H9 (cell line): ENCODE data around the gene DLGAP4. TPM values are rescaled to one million over a fixed set of nuclear protein-coding genes. Genes with fewer than 3 reads are reported as not detected.

ENCODE experiments used
- DNase-seq: peaks from one replicate; pipeline ENCODE4 v3.0.0-alpha.2; 2017
- H2AFZ ChIP-seq: one replicate; pipeline ENCODE4 v1.6.1; 2013; ENCODE audit warnings: mild to moderate bottlenecking, low read length, control low read depth, moderate library complexity
- H2AK5ac ChIP-seq: 2 replicates; pipeline ENCODE4 v1.6.1; 2013; ENCODE audit warnings: low read length, control low read depth, mixed read lengths; ENCODE audit not compliant: insufficient read length
- H2BK120ac ChIP-seq: one replicate; pipeline ENCODE4 v1.6.1; 2013; ENCODE audit warnings: low read depth, mild to moderate bottlenecking, low read length, control low read depth, inconsistent platforms; ENCODE audit not compliant: poor library complexity, severe bottlenecking
- H2BK12ac ChIP-seq: 2 replicates; pipeline ENCODE4 v1.6.1; 2013; ENCODE audit warnings: low read length, control low read depth, mixed read lengths, low read depth; ENCODE audit not compliant: insufficient read length
- H2BK15ac ChIP-seq: 2 replicates; pipeline ENCODE4 v1.6.1; 2013; ENCODE audit warnings: low read depth, low read length, control low read depth
- H2BK20ac ChIP-seq: one replicate; pipeline ENCODE4 v1.6.1; 2013; ENCODE audit warnings: low read depth, mild to moderate bottlenecking, low read length, control low read depth, inconsistent platforms; ENCODE audit not compliant: poor library complexity, severe bottlenecking
- H2BK5ac ChIP-seq: 2 replicates; pipeline ENCODE4 v1.6.1; 2013; ENCODE audit warnings: low read length, control low read depth, mixed read lengths; ENCODE audit not compliant: insufficient read length
- H3K14ac ChIP-seq: 2 replicates; pipeline ENCODE4 v1.6.1; 2013; ENCODE audit warnings: low read length, control low read depth; ENCODE audit not compliant: insufficient read depth
- H3K18ac ChIP-seq: 2 replicates; pipeline ENCODE4 v1.6.1; 2013; ENCODE audit warnings: low read depth, mild to moderate bottlenecking, mixed read lengths, low read length, control low read depth; ENCODE audit not compliant: insufficient read length
- H3K23ac ChIP-seq: 2 replicates; pipeline ENCODE4 v1.6.1; 2013; ENCODE audit warnings: low read length, control low read depth, mixed read lengths, low read depth; ENCODE audit not compliant: insufficient read length
- H3K23me2 ChIP-seq: 2 replicates; pipeline ENCODE4 v1.6.1; 2013; ENCODE audit warnings: low read depth, mild to moderate bottlenecking, mixed read lengths, low read length, control low read depth; ENCODE audit not compliant: insufficient read length, poor library complexity, severe bottlenecking
- H3K27ac ChIP-seq: 2 replicates; pipeline ENCODE4 v1.5.1; 2013; ENCODE audit warnings: low read length, control low read depth, mixed read lengths, low read depth; ENCODE audit not compliant: insufficient read length
- H3K27me3 ChIP-seq: 2 replicates; pipeline ENCODE4 v1.6.1; 2013; ENCODE audit warnings: low read length, control low read depth, inconsistent platforms; ENCODE audit not compliant: insufficient read depth
- H3K4ac ChIP-seq: 2 replicates; pipeline ENCODE4 v1.6.1; 2013; ENCODE audit warnings: low read depth, mild to moderate bottlenecking, control low read depth, inconsistent platforms, low read length, moderate library complexity
- H3K4me1 ChIP-seq: 2 replicates; pipeline ENCODE4 v1.6.1; 2013; ENCODE audit warnings: low read length, control low read depth, inconsistent platforms; ENCODE audit not compliant: insufficient read depth
- H3K4me2 ChIP-seq: 2 replicates; pipeline ENCODE4 v1.6.1; 2013; ENCODE audit warnings: low read length, control low read depth, mixed read lengths; ENCODE audit not compliant: insufficient read length, insufficient read depth
- H3K56ac ChIP-seq: 2 replicates; pipeline ENCODE4 v1.6.1; 2013; ENCODE audit warnings: low read depth, mild to moderate bottlenecking, mixed read lengths, low read length, control low read depth; ENCODE audit not compliant: insufficient read length
- H3K79me1 ChIP-seq: 2 replicates; pipeline ENCODE4 v1.6.1; 2013; ENCODE audit warnings: low read depth, mild to moderate bottlenecking, moderate library complexity, low read length, control low read depth, inconsistent platforms; ENCODE audit not compliant: insufficient read depth, poor library complexity, severe bottlenecking
- H3K79me2 ChIP-seq: 2 replicates; pipeline ENCODE4 v1.6.1; 2013; ENCODE audit warnings: low read length, control low read depth, inconsistent platforms; ENCODE audit not compliant: insufficient read depth
- H3K9ac ChIP-seq: 2 replicates; pipeline ENCODE4 v1.6.1; 2013; ENCODE audit warnings: low read length, control low read depth, mixed read lengths; ENCODE audit not compliant: insufficient read length; ENCODE audit errors: extremely low read depth
- H3K9me3 ChIP-seq: one replicate; pipeline ENCODE4 v1.6.1; 2013; ENCODE audit warnings: low read depth, low read length, inconsistent platforms; ENCODE audit not compliant: control insufficient read depth
- H3T11ph ChIP-seq: one replicate; pipeline ENCODE4 v1.6.1; 2013; ENCODE audit warnings: mild to moderate bottlenecking, low read length, control low read depth, inconsistent platforms
- H4K20me1 ChIP-seq: one replicate; pipeline ENCODE4 v1.6.1; 2013; ENCODE audit not compliant: control insufficient read depth, insufficient read length, insufficient read depth
- H4K5ac ChIP-seq: 2 replicates; pipeline ENCODE4 v1.6.1; 2013; ENCODE audit warnings: low read depth, mild to moderate bottlenecking, mixed read lengths, low read length, control low read depth; ENCODE audit not compliant: insufficient read length
- H4K8ac ChIP-seq: replicated peaks from 2 replicates; pipeline ENCODE4 v1.6.1; 2013; ENCODE audit warnings: low read length, control low read depth, mixed read lengths, low read depth; ENCODE audit not compliant: insufficient read length
- H4K91ac ChIP-seq: 2 replicates; pipeline ENCODE4 v1.6.1; 2013; ENCODE audit warnings: low read depth, mild to moderate bottlenecking, moderate library complexity, mixed read lengths, low read length, control low read depth; ENCODE audit not compliant: insufficient read length
- H3K27ac Mint-ChIP-seq, 3 experiments: 2 replicates in 2 of 3; 3 replicates in 1 of 3; pipeline ENCODE4 v1.8.0; 2020 to 2021; ENCODE audit warnings: mixed read lengths in 3 of 3, mild to moderate bottlenecking in 1 of 3, moderate library complexity in 1 of 3
- H3K27me3 Mint-ChIP-seq: 2 replicates; pipeline ENCODE4 v1.8.0; 2021; ENCODE audit warnings: low read depth, mild to moderate bottlenecking, moderate library complexity, mixed read lengths
- H3K36me3 Mint-ChIP-seq, 3 experiments: 2 replicates in 2 of 3; 3 replicates in 1 of 3; pipeline ENCODE4 v1.8.0; 2020 to 2021; ENCODE audit warnings: low read depth in 3 of 3, mixed read lengths in 3 of 3; ENCODE audit not compliant: insufficient read depth in 1 of 3
- H3K4me1 Mint-ChIP-seq, 2 experiments: 2 replicates each; pipeline ENCODE4 v1.8.0; 2020; ENCODE audit warnings: mixed read lengths in 2 of 2
- H3K4me3 Mint-ChIP-seq, 2 experiments: 2 replicates in 1 of 2; 3 replicates in 1 of 2; pipeline ENCODE4 v1.8.0; 2020 to 2021; ENCODE audit warnings: mild to moderate bottlenecking in 2 of 2, mixed read lengths in 2 of 2, moderate library complexity in 1 of 2
- H3K9me3 Mint-ChIP-seq, 2 experiments: 2 replicates in 1 of 2; 3 replicates in 1 of 2; pipeline ENCODE4 v1.8.0; 2020; ENCODE audit warnings: mild to moderate bottlenecking in 2 of 2, mixed read lengths in 2 of 2, moderate library complexity in 1 of 2
- WGBS: extraction: QIAGEN DNeasy Blood & Tissue Kit; methylation state at CpG from one replicate; pipeline ENCODE4 v1.1.7; 2013; ENCODE audit warnings: missing lambda C conversion rate, low lambda C conversion rate, mixed read lengths; ENCODE audit not compliant: insufficient read length; ENCODE audit errors: extremely low coverage; 5-methylcytosine and 5-hydroxymethylcytosine counted together
- total RNA-seq: library from RNA; stranded (reverse); gene quantifications from 2 replicates; pipeline ENCODE4 v1.2.1, GENCODE V29; 2021
- TF ChIP-seq, protein P1 (sequence below): fragments of 200-600 bp; sonication (generic); conservative IDR thresholded peaks from 3 replicates; pipeline ENCODE4 v1.8.0; 2021; ENCODE audit warnings: antibody characterized with exemption, mild to moderate bottlenecking

Gene DLGAP4
- total RNA-seq, 1 experiment from 2014 or later, result 48.0 TPM

DNA sequence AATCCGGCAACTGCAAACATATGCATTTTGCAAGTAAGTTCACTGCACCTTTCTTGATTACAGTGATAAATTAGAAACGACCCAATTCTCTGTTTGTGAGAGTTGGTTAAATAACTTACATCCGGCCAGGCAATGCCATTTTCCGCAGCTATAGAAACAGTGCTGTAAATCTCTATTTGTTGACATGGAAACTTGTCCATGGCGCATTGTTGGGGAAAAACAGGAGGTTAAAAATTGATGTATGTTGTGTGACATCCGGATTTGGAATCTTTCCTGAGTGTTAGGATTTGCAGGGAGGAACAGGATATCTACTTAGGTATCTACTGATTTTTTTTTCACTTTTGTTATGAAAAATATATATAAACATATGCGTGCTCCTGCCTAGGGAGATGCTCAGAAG, 66.5 kb downstream of the DLGAP4 start:
- Mint-ChIP-seq H3K27ac (no peak overlapping the region), H3K4me1 (peaks cover 14 to 17% of the 10 kb centered on the region in 2 experiments), H3K36me3 (no peaks in the 10 kb centered on the region; a peak in 1 of 7 replicates), H3K9me3 (no peaks in the 10 kb centered on the region), H3K4me3 (no peak overlapping the region), H3K27me3 (peaks cover 1% of the 10 kb centered on the region)
- no peak overlapping the region for H3K56ac ChIP-seq
- no peak overlapping the region for H2AFZ ChIP-seq
- H3K9ac ChIP-seq, result no peak overlapping the region
- no peak overlapping the region for H3K23ac ChIP-seq
- no peak overlapping the region for H4K5ac ChIP-seq
- H2BK20ac ChIP-seq, result no peak overlapping the region
- H4K8ac ChIP-seq, result no peak overlapping the region
- no peak overlapping the region for H3T11ph ChIP-seq
- H3K9me3 ChIP-seq, result no peaks in the 10 kb centered on the region
- H3K14ac ChIP-seq, result no peak overlapping the region
- no peaks in the 10 kb centered on the region for H3K79me1 ChIP-seq
- H3K23me2 ChIP-seq, result no peaks in the 10 kb centered on the region
- DNase-seq, result no peak
- H3K27me3 ChIP-seq, result no peaks in the 10 kb centered on the region
- TF ChIP-seq, protein P1, sequence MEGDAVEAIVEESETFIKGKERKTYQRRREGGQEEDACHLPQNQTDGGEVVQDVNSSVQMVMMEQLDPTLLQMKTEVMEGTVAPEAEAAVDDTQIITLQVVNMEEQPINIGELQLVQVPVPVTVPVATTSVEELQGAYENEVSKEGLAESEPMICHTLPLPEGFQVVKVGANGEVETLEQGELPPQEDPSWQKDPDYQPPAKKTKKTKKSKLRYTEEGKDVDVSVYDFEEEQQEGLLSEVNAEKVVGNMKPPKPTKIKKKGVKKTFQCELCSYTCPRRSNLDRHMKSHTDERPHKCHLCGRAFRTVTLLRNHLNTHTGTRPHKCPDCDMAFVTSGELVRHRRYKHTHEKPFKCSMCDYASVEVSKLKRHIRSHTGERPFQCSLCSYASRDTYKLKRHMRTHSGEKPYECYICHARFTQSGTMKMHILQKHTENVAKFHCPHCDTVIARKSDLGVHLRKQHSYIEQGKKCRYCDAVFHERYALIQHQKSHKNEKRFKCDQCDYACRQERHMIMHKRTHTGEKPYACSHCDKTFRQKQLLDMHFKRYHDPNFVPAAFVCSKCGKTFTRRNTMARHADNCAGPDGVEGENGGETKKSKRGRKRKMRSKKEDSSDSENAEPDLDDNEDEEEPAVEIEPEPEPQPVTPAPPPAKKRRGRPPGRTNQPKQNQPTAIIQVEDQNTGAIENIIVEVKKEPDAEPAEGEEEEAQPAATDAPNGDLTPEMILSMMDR, result no peak
- 0 out of 2 replicates have a peak, but pooled peaks cover 4% of the 10 kb centered on the region for H3K4me1 ChIP-seq
- H3K18ac ChIP-seq, result no peak overlapping the region
- H2BK15ac ChIP-seq, result no peak overlapping the region
- H2BK120ac ChIP-seq, result no peak overlapping the region
- no peak overlapping the region for H3K27ac ChIP-seq
- H2BK12ac ChIP-seq, result no peak overlapping the region
- H2AK5ac ChIP-seq, result no peak overlapping the region
- no peaks in the 10 kb centered on the region for H4K20me1 ChIP-seq
- no CpG with 5 or more reads among the region's 7 CpGs for WGBS
- H3K79me2 ChIP-seq, result no peaks in the 10 kb centered on the region
- H3K4ac ChIP-seq, result no peak overlapping the region
- no peak overlapping the region for H4K91ac ChIP-seq
- H3K4me2 ChIP-seq, result no peak overlapping the region
- H2BK5ac ChIP-seq, result no peak overlapping the region
